GM20000 (cell line): ENCODE measurements around the gene LIG4.
A peak's percentile ranks its signal among the peaks of the same experiment; 100 is the strongest.

ENCODE experiments used
- DNase-seq: peaks from one replicate; pipeline ENCODE4 v3.0.0; 2012; ENCODE audit warnings: low spot score
- CTCF ChIP-seq: IDR thresholded peaks from 2 replicates; pipeline ENCODE4 v1.5.1; 2012; ENCODE audit warnings: mild to moderate bottlenecking, control low read depth; ENCODE audit errors: extremely low read depth, missing control alignments

Gene LIG4

GRCh38 chr13:108212886-108213285, 2.5 kb downstream of the LIG4 start:
- peak; percentile 32 for DNase-seq
- TF ChIP-seq CTCF: no peak

GRCh38 chr13:108210551-108210950, 4.8 kb downstream of the LIG4 start:
- TF ChIP-seq CTCF: no peak

GRCh38 chr13:108200781-108201398, 14.4 kb downstream of the LIG4 start:
- TF ChIP-seq CTCF: no peak
- DNase-seq: no peak

More at GRCh38 chr13:108210551-108210950, 4.8 kb downstream of the LIG4 start:
- DNase-seq: no peak

GRCh38 chr13:108195861-108196260, 19.5 kb downstream of the LIG4 start:
- TF ChIP-seq CTCF: no peak
- DNase-seq: no peak

- TF ChIP-seq CTCF: no peak
- no peak for DNase-seq
Observed at GRCh38 chr13:108195146-108195545, 20.2 kb downstream of the LIG4 start.

- TF ChIP-seq CTCF: no peak
Observed at GRCh38 chr13:108194435-108194936, 20.9 kb downstream of the LIG4 start.

GRCh38 chr13:108193806-108194205, 21.5 kb downstream of the LIG4 start:
- DNase-seq: no peak
- no peak for TF ChIP-seq CTCF

More at GRCh38 chr13:108194435-108194936, 20.9 kb downstream of the LIG4 start:
- no peak for DNase-seq
